Measurements from ENCODE around the gene LIG1.

Gene LIG1

DNA sequence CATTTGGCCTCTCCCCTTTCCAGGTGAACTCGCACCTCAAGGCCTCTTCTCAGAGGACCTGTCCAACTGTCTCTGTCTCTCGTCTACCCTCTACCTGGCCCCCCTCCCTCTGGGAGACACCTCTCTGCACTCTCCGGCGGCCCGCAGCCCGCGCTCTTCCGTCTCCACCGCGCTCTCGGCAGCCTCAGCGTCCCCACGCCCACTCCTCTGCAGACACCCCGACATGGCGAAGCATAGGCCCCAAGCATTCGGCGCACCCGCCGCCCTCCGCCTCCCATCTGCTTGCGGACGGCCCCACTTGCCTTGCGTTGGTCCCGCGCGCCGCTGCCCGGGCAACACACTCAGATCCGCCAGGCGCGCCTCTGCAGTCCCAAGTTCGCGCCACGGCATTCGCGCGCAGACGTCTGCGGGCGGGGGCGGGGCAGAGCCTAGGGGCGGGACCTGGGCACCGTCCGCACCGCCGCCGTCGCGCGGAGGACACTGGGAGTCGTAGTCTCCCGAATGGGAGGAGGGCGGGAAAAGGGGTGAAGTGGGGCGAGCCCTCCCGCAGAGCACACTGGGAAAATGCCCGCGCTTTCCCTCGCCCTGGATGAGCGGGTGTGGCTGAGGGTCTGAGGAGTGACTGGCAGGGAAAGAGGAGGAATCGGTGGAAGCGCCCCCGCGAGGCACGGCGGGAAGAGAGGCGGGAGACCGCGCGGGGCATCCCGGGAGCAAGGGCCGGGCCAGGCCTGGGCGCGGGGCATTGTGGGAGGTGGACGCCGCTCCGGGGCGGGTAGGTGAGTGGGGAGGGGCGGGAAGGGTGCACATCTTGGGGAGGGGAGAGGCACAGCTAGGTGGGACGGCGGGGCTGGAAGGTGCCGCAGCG, at the start of gene LIG1, which contains the start of gene ZSWIM9:
TSS of gene LIG1 (minus strand) at position 406 of the 865 bp plus-strand sequence. CDS start 4,778 bp downstream, outside the sequence.
TSS of gene ZSWIM9 (plus strand) at position 742 of the 865 bp plus-strand sequence. CDS start 1,123 bp downstream, outside the sequence.
- DNase-seq = peak; percentile 97

DNA sequence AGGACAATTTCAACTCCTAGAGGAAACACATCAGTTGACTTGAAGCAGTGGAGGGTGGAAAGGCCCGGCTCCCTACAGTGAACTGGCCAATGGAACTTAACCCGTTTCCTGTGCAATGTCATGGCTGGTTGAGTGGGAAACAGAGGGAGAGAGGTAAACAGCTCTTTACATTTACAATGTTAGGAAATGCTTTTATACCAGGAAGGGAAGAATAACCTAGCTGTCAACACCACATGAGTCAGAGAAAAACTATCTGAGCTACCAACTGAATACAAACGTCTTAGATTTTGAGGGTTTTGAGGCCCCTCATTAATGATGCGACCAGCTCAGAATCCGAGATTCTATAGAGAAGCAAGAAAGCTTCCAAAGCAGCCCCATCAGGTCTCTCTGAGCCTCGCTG, 48.9 kb upstream of the LIG1 start:
- no peak for DNase-seq

DNA sequence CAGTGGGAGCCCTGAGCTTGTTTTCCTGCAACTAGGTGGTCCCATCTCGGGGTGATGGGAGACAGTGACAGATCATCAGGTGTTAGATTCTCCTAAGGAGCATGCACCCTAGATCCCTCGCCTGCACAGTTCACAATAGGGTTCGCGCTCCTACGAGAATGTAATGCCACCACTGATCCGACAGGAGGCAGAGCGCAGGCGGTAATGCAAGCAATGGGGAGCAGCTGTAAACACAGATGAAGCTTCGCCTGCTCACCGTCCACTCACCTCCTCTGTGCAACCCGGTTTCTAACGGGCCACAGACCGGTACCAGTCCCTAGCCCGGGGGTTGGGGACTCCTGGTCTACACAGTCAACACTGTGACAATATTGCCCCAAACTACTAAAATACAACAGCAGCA, 46.8 kb upstream of the LIG1 start:
- DNase-seq = peak; percentile 65

DNA sequence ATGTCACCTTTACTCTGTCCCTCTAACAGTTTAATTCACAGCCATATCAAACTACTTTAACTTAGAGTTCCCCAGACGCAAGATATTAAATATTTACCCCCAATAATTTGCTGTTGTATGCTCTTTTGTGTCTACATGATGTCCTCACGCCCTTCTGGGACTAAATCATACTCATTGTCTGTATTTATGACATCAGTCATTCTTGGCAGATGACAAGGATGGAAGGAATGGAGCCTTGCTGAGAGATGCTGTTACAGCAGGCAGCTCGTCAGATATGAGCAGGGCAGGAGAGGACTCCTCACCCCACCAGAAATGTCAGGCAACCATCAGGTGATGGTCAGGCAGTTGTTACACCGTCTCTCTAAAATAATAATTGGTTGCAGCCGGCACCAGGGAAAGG, 43.8 kb upstream of the LIG1 start:
- no peak for DNase-seq

DNA sequence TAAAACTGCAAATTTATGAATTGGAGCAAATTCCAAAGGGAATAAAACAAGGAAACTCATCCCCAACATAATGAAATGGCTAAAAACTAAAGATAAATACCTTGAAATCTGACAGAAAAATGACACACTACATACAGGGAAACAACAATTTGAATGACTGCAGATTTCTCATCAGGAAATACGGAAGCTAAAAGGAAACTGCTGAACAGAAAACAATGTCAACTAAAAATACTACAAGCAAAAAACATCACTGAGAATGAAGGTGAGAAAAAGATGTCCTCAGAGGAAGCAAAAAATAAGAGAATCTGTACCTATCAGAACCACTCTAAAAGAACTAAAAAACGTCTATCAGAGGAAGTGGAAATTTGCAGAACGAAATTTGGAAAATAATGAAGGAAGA, 39.9 kb upstream of the LIG1 start:
- DNase-seq = no peak

DNA sequence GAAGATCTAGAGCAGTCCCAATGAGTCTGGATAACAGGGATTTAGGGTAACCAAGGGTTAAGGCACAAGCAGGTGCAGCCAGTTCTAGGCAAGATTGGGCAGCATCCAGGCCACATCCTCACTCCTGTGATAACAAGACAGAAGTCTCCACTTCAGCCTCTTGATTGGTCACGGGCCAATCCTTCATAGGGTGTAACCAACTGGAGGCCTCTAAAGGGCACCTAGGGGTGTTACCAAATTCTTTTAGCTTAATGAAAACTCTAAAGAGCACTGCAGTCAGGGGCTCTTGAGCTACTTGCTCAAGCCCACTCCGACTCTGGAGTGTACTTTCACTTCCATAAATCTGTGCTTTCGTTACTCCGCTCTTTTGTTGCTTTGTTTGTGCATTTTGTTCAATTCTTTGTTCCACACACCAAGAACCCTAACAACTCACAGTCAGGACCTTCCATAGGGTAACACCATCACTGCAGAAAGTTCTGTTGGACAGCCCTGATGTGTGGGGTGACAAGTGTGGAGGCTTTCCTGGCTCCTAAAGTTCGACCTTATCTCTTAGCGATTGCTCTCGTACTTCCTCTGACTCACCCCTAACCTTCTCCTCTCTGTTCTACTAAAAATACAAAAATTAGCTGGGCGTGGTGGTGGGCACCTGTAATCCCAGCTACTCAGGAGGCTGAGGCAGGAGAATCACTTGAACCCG, 36.4 kb upstream of the LIG1 start:
- no peak for DNase-seq

DNA sequence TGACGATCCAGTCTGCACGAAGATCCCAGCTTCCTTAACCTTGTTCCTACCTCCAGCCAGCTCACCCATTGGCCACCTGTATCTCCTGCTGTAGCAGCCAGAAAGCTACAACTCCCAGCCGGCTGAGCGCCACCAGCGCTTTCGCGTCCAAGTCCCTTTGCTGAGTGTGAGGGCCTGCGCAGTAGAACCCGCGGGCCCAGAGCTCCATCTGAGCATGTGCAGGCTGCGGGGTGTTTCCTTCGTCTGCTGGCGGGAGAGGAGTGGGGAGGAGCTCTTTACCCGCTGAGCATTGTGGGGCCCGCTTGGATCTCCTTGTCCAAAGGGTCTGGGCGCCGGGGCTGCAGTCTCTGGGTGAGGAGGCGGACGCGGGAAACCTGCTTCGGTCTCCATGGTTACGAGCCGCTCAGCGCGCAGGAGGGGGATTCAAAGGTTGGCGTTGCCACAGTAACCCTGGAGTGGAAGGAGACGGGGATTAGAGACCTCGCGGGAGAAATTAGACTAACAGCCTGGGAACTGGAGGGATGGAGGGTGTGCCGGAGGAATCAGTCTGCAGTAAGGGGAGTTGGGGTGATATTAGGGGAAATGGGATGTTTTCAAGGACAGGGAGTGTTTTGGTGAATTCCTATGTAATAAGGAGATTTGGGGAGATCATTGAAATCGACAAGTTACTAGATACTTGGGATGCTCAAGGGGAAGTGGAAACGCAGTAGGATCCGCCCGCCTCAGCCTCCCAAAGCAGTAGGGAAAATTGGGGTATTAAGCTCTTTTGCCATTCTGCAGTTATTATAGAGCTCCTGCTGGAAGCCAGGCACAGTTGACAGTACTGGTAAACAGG, 33.9 kb upstream of the LIG1 start:
- peak; percentile 100 for DNase-seq

DNA sequence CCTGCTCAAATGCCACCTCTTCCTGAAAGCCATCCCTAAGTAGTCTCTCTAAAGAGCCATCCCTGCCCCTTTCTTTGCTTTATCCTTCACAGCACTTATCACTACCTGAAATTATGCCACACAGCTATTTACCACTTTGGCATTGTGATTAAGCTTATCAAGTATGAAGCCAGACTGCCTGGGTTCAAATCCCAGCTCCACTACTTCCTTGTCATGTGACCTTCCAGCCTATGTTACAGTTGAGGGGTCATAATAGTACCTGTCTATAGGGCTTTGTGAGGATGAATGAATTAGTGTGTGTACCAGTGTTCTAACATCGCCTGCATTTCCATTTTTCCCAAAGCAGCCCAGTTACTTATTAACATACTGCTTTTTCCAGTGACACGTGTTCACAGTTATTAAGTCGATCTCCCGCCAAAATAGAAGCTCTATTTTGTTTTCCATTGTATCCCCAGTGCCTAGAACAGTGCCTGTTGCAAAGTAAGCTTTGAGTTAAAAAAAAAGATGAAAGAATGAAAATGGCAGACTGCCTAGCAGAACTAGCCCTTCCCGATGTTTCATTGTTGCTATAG, 33.2 kb upstream of the LIG1 start:
- no peak for DNase-seq

DNA sequence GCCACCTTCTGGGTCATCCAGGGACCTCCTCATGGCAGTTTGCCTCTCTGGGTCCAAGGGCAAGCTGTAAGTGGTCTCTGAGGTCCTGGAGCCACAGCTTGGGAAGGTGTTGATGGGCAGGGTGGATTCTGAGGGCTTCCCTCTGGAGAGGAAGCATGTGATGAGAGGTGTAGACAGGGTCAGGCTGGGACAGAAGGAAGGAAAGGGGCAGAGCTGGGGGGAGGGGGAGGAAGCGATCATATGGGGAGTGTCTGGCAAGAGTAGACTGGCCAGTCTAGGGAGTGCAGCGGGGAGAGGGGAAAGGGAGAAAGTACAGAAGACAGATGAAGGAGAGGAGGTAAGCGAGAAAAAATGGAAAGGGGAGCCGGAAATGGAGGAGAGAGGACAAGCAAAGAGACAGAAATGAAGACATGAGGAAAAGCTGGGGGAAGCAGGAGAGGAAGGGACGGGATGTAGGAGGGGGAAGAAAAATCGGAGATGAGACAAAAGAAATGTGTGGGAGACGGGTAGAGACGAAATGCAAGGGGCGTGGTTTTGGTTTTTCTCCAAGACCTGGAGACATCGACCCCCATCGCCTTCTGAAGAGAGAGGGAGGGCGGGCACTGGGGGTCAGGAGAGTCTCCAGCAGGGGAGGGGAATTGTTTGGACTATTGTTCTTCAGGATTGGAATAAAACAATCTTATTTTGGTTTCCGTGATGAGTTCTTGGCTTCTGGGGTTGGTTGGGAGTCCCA, 27.0 kb upstream of the LIG1 start:
- DNase-seq = no peak

DNA sequence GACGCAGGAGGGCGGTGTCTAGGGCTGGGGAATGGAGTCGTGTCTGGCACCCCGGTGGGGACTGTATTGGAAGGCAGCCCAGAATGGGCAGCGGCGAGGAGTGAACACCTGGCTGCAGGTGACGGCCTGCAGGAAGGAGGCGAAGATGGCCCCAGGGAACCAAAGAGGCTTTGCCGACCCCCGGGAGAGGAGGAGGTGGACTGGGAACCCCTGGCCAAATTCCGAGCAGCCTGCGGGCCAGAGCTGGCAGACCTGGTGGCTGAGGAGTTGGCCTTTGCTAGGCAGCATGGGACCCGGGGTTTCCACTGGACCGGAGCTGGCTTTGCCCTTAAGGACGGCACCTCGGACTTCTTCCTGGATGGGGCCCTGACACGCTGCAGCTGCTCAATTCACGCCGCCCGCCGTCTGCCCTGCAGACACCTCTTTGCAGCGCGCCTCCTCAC, 26.2 kb upstream of the LIG1 start:
- DNase-seq = no peak

DNA sequence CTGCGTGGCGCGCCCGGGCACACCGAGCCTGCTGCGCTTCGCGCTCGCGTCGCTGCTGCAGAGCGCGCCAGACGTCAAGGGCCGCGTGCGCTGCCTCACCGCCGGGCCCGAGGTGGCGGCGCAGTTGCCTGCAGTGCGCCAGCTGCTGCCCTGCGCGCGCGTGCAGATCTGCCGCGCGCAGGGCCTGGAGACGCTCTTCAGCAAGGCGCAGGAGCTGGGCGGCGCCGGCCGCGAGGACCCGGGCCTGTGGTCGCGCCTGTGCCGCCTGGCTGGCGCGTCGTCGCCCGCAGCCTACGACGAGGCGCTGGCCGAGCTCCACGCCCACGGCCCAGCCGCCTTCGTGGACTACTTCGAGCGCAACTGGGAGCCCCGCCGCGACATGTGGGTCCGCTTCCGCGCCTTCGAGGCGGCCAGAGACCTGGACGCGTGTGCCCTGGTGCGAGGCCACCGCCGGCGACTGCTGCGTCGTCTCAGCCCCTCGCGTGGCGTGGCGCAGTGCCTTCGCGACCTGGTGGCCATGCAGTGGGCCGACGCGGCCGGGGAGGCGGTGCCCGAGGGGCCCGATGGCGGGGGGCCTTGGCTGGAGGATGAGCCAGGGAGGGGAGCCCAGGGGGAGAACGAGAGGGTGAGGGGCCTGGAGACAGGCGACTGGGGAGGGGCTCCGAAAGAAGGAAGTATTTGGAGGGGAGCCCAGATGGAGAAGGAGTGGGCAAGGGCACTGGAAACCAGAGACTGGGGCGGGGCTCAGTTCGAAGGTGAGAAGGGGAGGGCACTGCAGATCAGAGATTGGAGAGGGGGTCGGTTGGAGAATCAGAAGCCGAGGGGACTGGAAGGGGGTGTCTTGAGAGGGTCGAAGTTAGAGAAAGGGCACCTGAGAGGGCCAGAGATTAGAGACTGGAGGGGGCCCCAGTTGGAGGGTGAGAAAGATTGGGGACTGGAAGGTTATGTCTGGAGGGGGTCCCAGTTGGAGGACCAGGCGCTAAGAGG, 25.0 kb upstream of the LIG1 start:
- DNase-seq = no peak

DNA sequence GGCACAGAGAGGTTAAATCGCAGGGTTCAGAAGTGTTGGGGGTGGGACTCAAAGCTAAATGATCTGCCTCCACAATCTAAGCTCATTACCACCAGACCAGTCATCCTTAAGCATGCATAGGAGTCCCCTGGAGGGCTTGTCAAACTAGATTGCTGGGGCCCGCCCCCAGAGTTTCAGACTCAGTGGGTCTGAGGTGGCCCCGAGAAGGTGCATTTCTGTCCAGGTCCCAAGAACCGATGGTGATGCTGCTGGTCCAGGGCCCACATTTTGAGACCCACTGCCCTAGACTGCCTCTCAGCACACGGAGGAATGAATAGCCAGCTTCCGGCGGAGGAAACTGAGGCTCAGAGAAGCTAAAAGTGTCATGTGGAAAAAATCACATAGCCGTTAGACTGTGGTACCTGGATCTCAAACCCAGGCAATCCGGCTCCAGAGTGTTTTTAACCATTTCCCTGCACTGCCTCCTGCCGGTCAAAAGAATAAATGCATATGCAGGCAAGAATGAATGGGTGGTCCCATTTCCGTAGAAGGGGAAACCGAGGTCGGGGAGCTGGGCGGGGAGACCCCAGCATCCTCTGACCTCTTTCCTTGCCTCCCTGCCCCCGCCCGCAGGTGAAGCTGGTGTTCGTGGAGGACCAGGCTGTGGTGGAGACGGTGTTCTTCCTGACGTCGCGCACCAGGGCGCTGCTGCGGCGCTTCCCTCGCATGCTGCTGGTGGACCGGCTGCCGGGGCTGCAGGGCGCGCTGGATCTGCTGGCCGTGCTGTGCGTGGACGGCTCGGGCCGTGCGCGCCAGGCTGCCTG, 24.1 kb upstream of the LIG1 start:
- DNase-seq = no peak

DNA sequence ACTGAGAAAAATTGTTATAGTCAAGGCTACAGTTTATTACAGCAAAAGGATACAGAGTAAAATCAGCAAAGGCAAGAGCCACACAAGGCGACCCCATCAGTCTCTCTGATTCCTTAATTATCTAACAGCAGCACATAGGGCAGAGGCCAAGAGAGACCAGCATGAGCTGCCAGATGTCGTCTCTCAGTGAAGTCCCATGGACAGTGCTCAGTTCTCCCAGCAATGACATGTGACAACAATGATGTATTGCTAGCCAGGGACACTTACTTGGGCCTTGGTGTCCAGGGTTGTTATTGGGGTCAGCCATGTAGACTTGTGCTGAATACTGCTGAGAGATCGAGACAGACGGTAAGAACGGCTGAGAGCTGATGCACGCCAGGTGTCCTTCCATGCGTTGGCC, 22.6 kb upstream of the LIG1 start:
- DNase-seq = no peak

DNA sequence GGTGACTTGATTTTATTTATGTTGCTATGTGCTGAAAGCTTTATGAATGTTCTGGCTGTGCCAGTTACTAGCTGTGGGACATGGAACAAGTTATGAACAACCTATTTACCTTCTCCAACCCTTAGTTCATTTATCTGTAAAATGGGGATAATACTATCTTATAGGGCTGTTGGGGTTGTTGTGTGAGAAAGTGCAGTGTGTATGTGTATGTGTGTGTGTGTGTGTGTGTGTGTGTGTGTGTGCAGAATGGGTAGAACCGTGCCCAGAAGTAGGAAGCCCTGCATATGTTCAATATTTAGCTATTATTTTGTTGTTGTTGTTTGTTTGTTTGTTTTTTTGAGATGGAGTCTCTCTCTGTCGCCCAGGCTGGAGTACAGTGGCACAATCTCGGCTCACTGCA, 20.7 kb upstream of the LIG1 start:
- no peak for DNase-seq

DNA sequence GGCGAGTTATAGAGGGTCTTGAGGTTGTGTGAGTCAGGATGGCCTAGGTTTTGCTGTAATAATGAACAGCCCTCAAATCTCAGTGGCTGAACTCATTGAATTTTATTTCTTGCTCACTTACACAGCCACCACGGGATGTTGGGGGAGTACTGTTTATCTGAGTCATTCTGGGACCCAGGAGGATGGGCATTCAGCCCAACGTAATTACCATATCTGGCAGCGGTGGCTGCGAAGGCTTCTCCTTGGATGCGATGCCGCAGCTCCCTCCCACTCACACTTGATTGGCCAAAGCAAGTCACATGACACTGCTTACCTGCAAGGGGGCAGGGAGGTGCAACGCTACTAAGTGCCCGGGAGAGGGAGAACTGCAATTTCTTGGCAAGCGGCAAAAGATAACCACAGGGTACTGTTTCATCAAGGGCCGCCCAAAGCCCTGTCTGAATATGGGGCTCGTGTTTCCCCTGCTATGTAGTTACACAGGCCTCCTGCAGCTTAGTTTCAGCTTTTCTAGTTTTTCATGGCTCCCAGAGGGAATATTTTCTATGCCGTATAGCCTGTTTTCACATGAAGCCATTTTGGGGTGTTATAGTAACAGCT, 20.2 kb upstream of the LIG1 start:
- DNase-seq = peak; percentile 95

DNA sequence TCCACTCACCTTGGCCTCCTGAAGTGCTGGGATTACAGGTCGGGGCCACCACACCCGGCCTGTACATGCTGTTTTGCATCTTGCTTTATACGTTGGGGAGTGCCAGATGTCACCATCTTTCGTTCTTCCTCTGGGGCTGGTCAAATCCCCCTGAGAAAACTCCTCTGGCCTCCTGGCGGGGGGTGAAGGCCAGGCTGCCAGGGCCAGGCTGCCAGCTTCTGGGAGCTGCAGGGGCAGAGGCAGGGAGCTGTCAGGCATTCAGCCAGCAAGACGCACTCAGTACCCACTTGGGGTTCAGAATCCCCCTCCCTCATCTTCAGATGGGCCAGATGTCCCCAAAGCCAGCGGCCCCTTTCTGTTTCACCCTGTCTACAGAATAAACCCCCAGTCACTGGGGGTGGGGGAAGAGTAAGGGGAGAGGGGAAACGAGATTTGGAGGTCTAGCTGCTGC, 16.4 kb upstream of the LIG1 start:
- no peak for DNase-seq

DNA sequence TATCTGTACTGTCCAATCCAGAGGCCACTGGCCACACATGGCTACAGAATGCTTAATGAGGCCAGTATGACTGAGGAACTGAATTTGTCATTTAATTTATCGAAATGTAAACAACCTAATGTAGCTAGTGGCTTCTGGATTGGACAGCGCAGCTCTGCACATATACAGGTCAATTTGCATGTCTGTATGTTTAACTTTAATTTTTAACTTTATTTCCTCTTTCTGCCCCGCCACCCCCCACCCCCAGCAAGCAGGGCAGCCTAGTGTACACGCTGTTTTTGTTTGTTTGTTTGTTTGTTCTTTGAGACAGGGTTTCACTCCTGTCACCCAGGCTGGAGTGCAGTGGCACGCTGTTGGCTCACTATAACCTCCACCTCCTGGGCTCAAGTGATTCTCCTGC, 15.9 kb upstream of the LIG1 start:
- no peak for DNase-seq

DNA sequence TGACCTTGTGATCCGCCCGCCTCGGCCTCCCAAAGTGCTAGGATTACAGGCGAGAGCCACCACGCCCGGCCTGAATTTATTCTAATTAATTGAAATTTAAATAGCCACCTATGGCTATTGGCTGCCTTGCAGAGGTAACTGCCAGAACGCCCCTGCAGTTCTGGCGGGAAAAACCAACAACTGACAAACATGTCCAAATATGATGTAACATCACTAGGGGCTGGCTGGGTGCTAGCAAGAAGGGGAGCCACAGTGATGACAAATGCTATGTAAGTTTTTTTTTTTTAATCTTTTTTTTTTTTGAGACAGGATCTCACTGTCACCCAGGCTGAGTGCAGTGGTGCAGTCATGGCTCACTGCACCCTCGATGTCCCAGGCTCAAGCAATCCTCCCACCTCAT, 13.2 kb upstream of the LIG1 start:
- no peak for DNase-seq

DNA sequence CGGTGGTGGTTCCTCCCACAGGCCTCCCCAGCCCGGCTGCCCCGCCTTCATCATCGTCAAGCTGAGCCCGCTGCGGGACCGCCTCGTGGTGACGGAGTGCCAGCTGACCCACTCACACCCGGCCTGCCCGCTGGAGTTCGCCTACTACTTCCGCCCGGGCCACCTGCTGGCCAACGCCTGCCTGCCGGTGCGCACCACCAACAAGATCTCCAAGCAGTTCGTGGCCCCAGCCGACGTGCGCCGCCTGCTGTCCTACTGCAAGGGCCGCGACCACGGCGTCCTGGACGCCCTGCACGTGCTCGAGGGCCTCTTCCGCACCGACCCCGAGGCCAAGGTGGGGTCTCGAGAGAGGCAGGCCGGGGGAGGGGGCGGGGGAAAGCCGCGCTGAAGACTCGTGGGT, 12.3 kb upstream of the LIG1 start:
- no peak for DNase-seq
